A549 (cell line): ENCODE results near the gene ADARB2. TPM values are rescaled to one million over a fixed set of nuclear protein-coding genes. Genes with fewer than 3 reads are reported as not detected.

ENCODE experiments used
- ATAC-seq, 2 experiments: fragments of 200-7000 bp in 1 of 2; fragments of >200 bp in 1 of 2; cut with Nextera tagmentation in 1 of 2; cut with Tn5 transposase in 1 of 2; 3 replicates each; pipeline versions ENCODE4 v1.8.0 to v1.9.1; 2018 to 2020; ENCODE audit warnings: mild to moderate bottlenecking in 1 of 2, moderate library complexity in 1 of 2
- CTCF ChIA-PET: fragments of 300-600 bp; sonication (Branson Sonifier 250); formaldehyde crosslinking; extraction: SDS; loops from one replicate; lab custom pipeline; 2021; ENCODE audit warnings: antibody characterized with exemption, inconsistent platforms; lab: Yijun Ruan, JAX
- POLR2A ChIA-PET: fragments of 350-600 bp; formaldehyde crosslinking; extraction: SDS; loops from one replicate; lab custom pipeline; 2021; ENCODE audit warnings: antibody characterized with exemption, inconsistent platforms; lab: Yijun Ruan, JAX
- DNase-seq, 2 experiments: peaks; one replicate each; pipeline versions ENCODE4 v3.0.0 to v3.0.0-alpha.2; 2011 to 2016; ENCODE audit warnings: low read depth in 1 of 2, low spot score in 1 of 2
- FAIRE-seq: peaks from 2 replicates; lab custom pipeline; 2011; peaks lifted over from hg19 to GRCh38; lab: Jason Lieb, UNC
- H3K27ac ChIP-seq, 2 experiments: fragments of >200 bp; sonication (Bioruptor Twin); formaldehyde crosslinking; 3 replicates each; pipeline ENCODE4 v1.5.1; 2016 to 2017
- H3K4me1 ChIP-seq: fragments of >200 bp; sonication (Bioruptor Twin); formaldehyde crosslinking; 3 replicates; pipeline ENCODE4 v1.6.1; 2016
- H3K4me2 ChIP-seq: fragments of >200 bp; sonication (Bioruptor Twin); formaldehyde crosslinking; 3 replicates; pipeline ENCODE4 v1.6.1; 2016
- H3K4me3 ChIP-seq: fragments of >200 bp; sonication (Bioruptor Twin); formaldehyde crosslinking; 3 replicates; pipeline ENCODE4 v1.5.1; 2016
- H3K9me3 ChIP-seq: fragments of >200 bp; sonication (Bioruptor Twin); formaldehyde crosslinking; 3 replicates; pipeline ENCODE4 v1.6.1; 2016
- BHLHE40 ChIP-seq: IDR thresholded peaks from 2 replicates; pipeline ENCODE4 v1.6.1; 2012; ENCODE audit warnings: low read depth, low read length, inconsistent platforms
- CBX2 ChIP-seq: fragments of 200-600 bp; sonication (generic); IDR thresholded peaks from 2 replicates; pipeline ENCODE4 v1.6.1; 2016; ENCODE audit warnings: low read depth, mild to moderate bottlenecking, borderline replicate concordance
- CEBPB ChIP-seq, 2 experiments: fragments of >200 bp in 1 of 2; sonication (Bioruptor Twin) in 1 of 2; formaldehyde crosslinking in 1 of 2; IDR thresholded peaks; 2 replicates each; pipeline ENCODE4 v1.6.1; 2012 to 2016
- CHD2 ChIP-seq: fragments of 150-350 bp; IDR thresholded peaks from 2 replicates; pipeline ENCODE4 v1.6.1; 2014; ENCODE audit warnings: low read length; ENCODE audit not compliant: partially characterized antibody
- EP300 ChIP-seq, 2 experiments: fragments of >200 bp; sonication (Bioruptor Twin); formaldehyde crosslinking; IDR thresholded peaks; 2 replicates in 1 of 2; 3 replicates in 1 of 2; pipeline ENCODE4 v1.6.1; 2016 to 2017
- FOXS1 ChIP-seq: fragments of 250-450 bp; sonication (Bioruptor Pico); IDR thresholded peaks from 2 replicates; pipeline ENCODE4 v1.5.0; 2020; ENCODE audit warnings: mild to moderate bottlenecking, moderate library complexity
- GATA3 ChIP-seq: IDR thresholded peaks from 2 replicates; pipeline ENCODE4 v1.6.1; 2012; ENCODE audit warnings: borderline replicate concordance
- HDAC2 ChIP-seq: fragments of 200-600 bp; sonication (generic); IDR thresholded peaks from 2 replicates; pipeline ENCODE4 v1.6.1; 2016
- JUN ChIP-seq, 2 experiments: fragments of >200 bp; sonication (Bioruptor Twin); formaldehyde crosslinking; IDR thresholded peaks; 2 replicates in 1 of 2; 3 replicates in 1 of 2; pipeline ENCODE4 v1.6.1; 2016 to 2017
- JUNB ChIP-seq: fragments of >200 bp; sonication (Bioruptor Twin); formaldehyde crosslinking; IDR thresholded peaks from 2 replicates; pipeline ENCODE4 v1.6.1; 2016
- KDM5A ChIP-seq: fragments of 200-600 bp; sonication (generic); IDR thresholded peaks from 2 replicates; pipeline ENCODE4 v1.6.1; 2016; ENCODE audit warnings: antibody characterized with exemption, mild to moderate bottlenecking
- MAFK ChIP-seq: fragments of 450-650 bp; IDR thresholded peaks from 2 replicates; pipeline ENCODE4 v1.6.1; 2014; ENCODE audit not compliant: partially characterized antibody
- MYC ChIP-seq: IDR thresholded peaks from 2 replicates; pipeline ENCODE4 v1.6.1; 2012; ENCODE audit warnings: mild to moderate bottlenecking, inconsistent platforms, low read length, improper control_type of control experiment, borderline replicate concordance
- PHF8 ChIP-seq: fragments of 200-600 bp; sonication (generic); IDR thresholded peaks from 2 replicates; pipeline ENCODE4 v1.6.1; 2016; ENCODE audit warnings: low read depth, mild to moderate bottlenecking, antibody characterized with exemption, moderate library complexity, borderline replicate concordance
- RAD21 ChIP-seq, 2 experiments: fragments of >200 bp in 1 of 2; sonication (Bioruptor Twin) in 1 of 2; formaldehyde crosslinking in 1 of 2; IDR thresholded peaks in 1 of 2; conservative IDR thresholded peaks in 1 of 2; 2 replicates in 1 of 2; 3 replicates in 1 of 2; pipeline ENCODE4 v1.6.1; 2012 to 2018; ENCODE audit warnings: inconsistent platforms in 1 of 2
- RFX5 ChIP-seq: fragments of 450-650 bp; IDR thresholded peaks from 2 replicates; pipeline ENCODE4 v1.7.1; 2014; ENCODE audit warnings: antibody characterized with exemption, mild to moderate bottlenecking, moderate library complexity
- SMC3 ChIP-seq: fragments of >200 bp; sonication (Bioruptor Twin); formaldehyde crosslinking; IDR thresholded peaks from 3 replicates; pipeline ENCODE4 v1.6.1; 2018; ENCODE audit warnings: inconsistent platforms
- SREBF2 ChIP-seq: fragments of 450-650 bp; IDR thresholded peaks from 2 replicates; pipeline ENCODE4 v1.6.1; 2014; ENCODE audit warnings: mild to moderate bottlenecking, moderate library complexity
- TFCP2L1 ChIP-seq: fragments of 250-450 bp; sonication (Bioruptor Pico); IDR thresholded peaks from 2 replicates; pipeline ENCODE4 v1.5.0; 2021; ENCODE audit warnings: mild to moderate bottlenecking
- ZC3H11A ChIP-seq: fragments of 450-650 bp; IDR thresholded peaks from 2 replicates; pipeline ENCODE4 v1.6.1; 2014; ENCODE audit warnings: antibody characterized with exemption, mild to moderate bottlenecking
- ZNF302 ChIP-seq: fragments of 250-450 bp; sonication (Bioruptor Pico); IDR thresholded peaks from 2 replicates; pipeline ENCODE4 v1.9.0; 2021; ENCODE audit warnings: inconsistent platforms, mild to moderate bottlenecking, moderate library complexity
- ZSCAN20 ChIP-seq: fragments of 250-450 bp; sonication (Bioruptor Pico); IDR thresholded peaks from 2 replicates; pipeline ENCODE4 v1.8.0; 2022; ENCODE audit warnings: mild to moderate bottlenecking, moderate library complexity
- WGBS: methylation state at CpG from one replicate; pipeline ENCODE4 v1.1.6; 2017; ENCODE audit errors: missing lambda C conversion rate; 5-methylcytosine and 5-hydroxymethylcytosine counted together
- polyA plus RNA-seq, 4 experiments: library from polyadenylated mRNA; depleted of rRNA in 3 of 4; stranded (reverse); fragments of >200 nt; fragmentation: RNase III in 1 of 4; extraction: RNeasy Plus Mini Kit Qiagen cat#74134 plus additional on column Dnase treatment in 1 of 4; gene quantifications; 2 replicates in 3 of 4; 3 replicates in 1 of 4; pipeline ENCODE4 v1.2.3, GENCODE V29; 2011 to 2017
- TF ChIP-seq, protein P1 (sequence below): fragments of 150-350 bp; IDR thresholded peaks from 2 replicates; pipeline ENCODE4 v1.6.1; 2014; ENCODE audit warnings: low read depth, mild to moderate bottlenecking, low read length
- TF ChIP-seq, protein P2 (sequence below): IDR thresholded peaks from 2 replicates; pipeline ENCODE4 v1.6.1; 2012; ENCODE audit warnings: low read depth, borderline replicate concordance

ADARB2 gene
- polyA plus RNA-seq, 2 of the 4 experiments (the other 2 are of a cell fraction) = not detected

GRCh38 chr10:1454428-1454827 lies 282.9 kb downstream of the ADARB2 start:
- no peak overlapping the region for H3K27ac ChIP-seq
- H3K4me1 ChIP-seq = no peaks in the 10 kb centered on the region
- CTCF ChIA-PET = no interaction called here
- no peaks in the 10 kb centered on the region for H3K9me3 ChIP-seq
- TF ChIP-seq SMC3 = no peak
- TF ChIP-seq, protein P1, sequence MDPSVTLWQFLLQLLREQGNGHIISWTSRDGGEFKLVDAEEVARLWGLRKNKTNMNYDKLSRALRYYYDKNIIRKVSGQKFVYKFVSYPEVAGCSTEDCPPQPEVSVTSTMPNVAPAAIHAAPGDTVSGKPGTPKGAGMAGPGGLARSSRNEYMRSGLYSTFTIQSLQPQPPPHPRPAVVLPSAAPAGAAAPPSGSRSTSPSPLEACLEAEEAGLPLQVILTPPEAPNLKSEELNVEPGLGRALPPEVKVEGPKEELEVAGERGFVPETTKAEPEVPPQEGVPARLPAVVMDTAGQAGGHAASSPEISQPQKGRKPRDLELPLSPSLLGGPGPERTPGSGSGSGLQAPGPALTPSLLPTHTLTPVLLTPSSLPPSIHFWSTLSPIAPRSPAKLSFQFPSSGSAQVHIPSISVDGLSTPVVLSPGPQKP = no peak
- no peak for TF ChIP-seq MYC
- no peak for TF ChIP-seq MAFK
- TF ChIP-seq CBX2 = no peak
- no peak for TF ChIP-seq FOXS1 (CRISPR knock-in tag)
- no peak for TF ChIP-seq TFCP2L1 (CRISPR knock-in tag)
- no peak for TF ChIP-seq ZNF302
- TF ChIP-seq JUNB = no peak
- TF ChIP-seq, protein P2, sequence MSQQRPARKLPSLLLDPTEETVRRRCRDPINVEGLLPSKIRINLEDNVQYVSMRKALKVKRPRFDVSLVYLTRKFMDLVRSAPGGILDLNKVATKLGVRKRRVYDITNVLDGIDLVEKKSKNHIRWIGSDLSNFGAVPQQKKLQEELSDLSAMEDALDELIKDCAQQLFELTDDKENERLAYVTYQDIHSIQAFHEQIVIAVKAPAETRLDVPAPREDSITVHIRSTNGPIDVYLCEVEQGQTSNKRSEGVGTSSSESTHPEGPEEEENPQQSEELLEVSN = no peak
- no peak for TF ChIP-seq PHF8
- no peak for TF ChIP-seq KDM5A
- no peak for TF ChIP-seq GATA3
- TF ChIP-seq RAD21 (conservative IDR thresholded peaks at IDR 0.05 in 1 of 2, IDR thresholded peaks at IDR 0.05 in 1 of 2) = no peak
- no peak for TF ChIP-seq ZSCAN20
- TF ChIP-seq, all 56 proteins: peak for 0
- H3K4me2 ChIP-seq = no peak overlapping the region
- POLR2A ChIA-PET = no interaction called here
- WGBS = 29% methylated on average over 6 of the region's 6 CpGs
- no peak overlapping the region for H3K4me3 ChIP-seq
- DNase-seq (no peak), FAIRE-seq (no peak), ATAC-seq (no peak)

DNA sequence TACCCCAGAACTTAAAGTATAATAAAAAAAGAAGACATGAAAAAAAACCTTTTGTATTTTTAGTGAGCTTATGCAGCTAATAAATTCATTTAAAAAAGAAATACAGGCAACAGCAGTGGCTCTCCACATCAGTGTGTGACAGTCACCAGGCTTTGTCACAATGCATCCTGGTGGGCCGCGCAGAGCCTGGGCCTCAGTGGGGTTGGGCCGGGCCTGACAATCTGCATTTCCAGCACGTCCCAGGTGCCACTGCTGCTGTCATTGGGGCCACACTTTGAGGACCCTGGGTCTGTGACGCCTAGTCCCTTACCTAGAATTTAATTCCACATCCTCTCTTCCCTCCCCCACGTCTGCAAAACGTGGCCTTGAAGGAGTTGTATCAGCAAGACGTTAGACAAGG lies 284.5 kb downstream of the ADARB2 start:
- ATAC-seq (no peak), FAIRE-seq (no peak), DNase-seq (no peak)
- no peaks in the 10 kb centered on the region for H3K4me1 ChIP-seq
- WGBS = 41% methylated on average over 8 of the region's 8 CpGs
- H3K27ac ChIP-seq = no peak overlapping the region
- no peak overlapping the region for H3K4me2 ChIP-seq
- POLR2A ChIA-PET = no interaction called here
- no peaks in the 10 kb centered on the region for H3K9me3 ChIP-seq
- CTCF ChIA-PET = interaction anchor here (0.6 to 1.5 kb wide), 2 partner anchors 13 to 18 kb away, joined by 3 to 4 read pairs; no protein-coding TSS in a partner anchor
- no peak overlapping the region for H3K4me3 ChIP-seq
- TF ChIP-seq KDM5A (no peak), BHLHE40 (no peak), CHD2 (no peak), SMC3 (no peak), PHF8 (no peak), EP300 (IDR thresholded peaks at IDR 0.05) (no peak), HDAC2 (no peak), ZC3H11A (no peak), CEBPB (IDR thresholded peaks at IDR 0.05) (no peak)

GRCh38 chr10:1451941-1452340 lies 285.4 kb downstream of the ADARB2 start:
- WGBS = 19% methylated on average over 7 of the region's 7 CpGs
- ATAC-seq = no peak
- POLR2A ChIA-PET = no interaction called here
- CTCF ChIA-PET = interaction anchor here (1.5 kb wide), 1 partner anchor 17 kb away, joined by 4 read pairs; no protein-coding TSS in a partner anchor
- DNase-seq = no peak
- no peaks in the 10 kb centered on the region for H3K9me3 ChIP-seq
- no peak overlapping the region for H3K27ac ChIP-seq
- no peak for TF ChIP-seq JUN (IDR thresholded peaks at IDR 0.05)
- no peak for TF ChIP-seq CBX2
- no peak for TF ChIP-seq MAFK
- no peak for TF ChIP-seq SREBF2
- TF ChIP-seq RFX5 = no peak
- no peak overlapping the region for H3K4me3 ChIP-seq
- no peak overlapping the region for H3K4me2 ChIP-seq
- no peak for FAIRE-seq
- H3K4me1 ChIP-seq = no peaks in the 10 kb centered on the region
